KMS-11 (cell line): ENCODE measurements around the gene HIRIP3.

Experiments used
- H2AFZ ChIP-seq: fragments of 200-600 bp; sonication (generic); 2 replicates; pipeline ENCODE4 v1.6.1; 2016; ENCODE audit warnings: antibody characterized with exemption, mixed run types, low read depth
- H3K27ac ChIP-seq: fragments of 200-600 bp; sonication (generic); 2 replicates; pipeline ENCODE4 v1.6.1; 2016; ENCODE audit warnings: mild to moderate bottlenecking, mixed run types
- H3K27me3 ChIP-seq: fragments of 200-600 bp; sonication (generic); 2 replicates; pipeline ENCODE4 v1.6.1; 2017; ENCODE audit warnings: mild to moderate bottlenecking, low read depth, mixed run types, moderate library complexity; ENCODE audit not compliant: insufficient read depth
- H3K36me3 ChIP-seq: fragments of 200-600 bp; sonication (generic); 2 replicates; pipeline ENCODE4 v1.6.1; 2017; ENCODE audit warnings: mild to moderate bottlenecking, mixed run types; ENCODE audit not compliant: insufficient read depth
- H3K4me1 ChIP-seq: fragments of 200-600 bp; sonication (generic); 2 replicates; pipeline ENCODE4 v1.6.1; 2016; ENCODE audit warnings: mild to moderate bottlenecking, low read depth, mixed run types; ENCODE audit not compliant: poor library complexity, severe bottlenecking
- H3K4me2 ChIP-seq: fragments of 200-600 bp; sonication (generic); 2 replicates; pipeline ENCODE4 v1.7.0; 2016; ENCODE audit warnings: mild to moderate bottlenecking, mixed run types
- H3K4me3 ChIP-seq: fragments of 200-600 bp; sonication (generic); IDR thresholded peaks from 2 replicates; pipeline ENCODE4 v1.6.1; 2017; ENCODE audit warnings: low read depth, low read length, mixed read lengths; ENCODE audit not compliant: insufficient read depth
- H3K79me2 ChIP-seq: fragments of 200-600 bp; sonication (generic); 2 replicates; pipeline ENCODE4 v1.6.1; 2016; ENCODE audit warnings: low read depth, mixed run types; ENCODE audit not compliant: insufficient read depth
- H3K9ac ChIP-seq: fragments of 200-600 bp; sonication (generic); 2 replicates; pipeline ENCODE4 v1.6.1; 2016; ENCODE audit warnings: mild to moderate bottlenecking, mixed run types
- H4K20me1 ChIP-seq: fragments of 200-600 bp; sonication (generic); 2 replicates; pipeline ENCODE4 v1.6.1; 2016; ENCODE audit warnings: mild to moderate bottlenecking, mixed run types; ENCODE audit not compliant: insufficient read depth
- CTCF ChIP-seq: fragments of 200-600 bp; sonication (generic); conservative IDR thresholded peaks from 2 replicates; pipeline ENCODE4 v1.6.1; 2017; ENCODE audit warnings: low read depth, mild to moderate bottlenecking, antibody characterized with exemption, low read length, moderate library complexity, mixed read lengths

Gene HIRIP3

DNA sequence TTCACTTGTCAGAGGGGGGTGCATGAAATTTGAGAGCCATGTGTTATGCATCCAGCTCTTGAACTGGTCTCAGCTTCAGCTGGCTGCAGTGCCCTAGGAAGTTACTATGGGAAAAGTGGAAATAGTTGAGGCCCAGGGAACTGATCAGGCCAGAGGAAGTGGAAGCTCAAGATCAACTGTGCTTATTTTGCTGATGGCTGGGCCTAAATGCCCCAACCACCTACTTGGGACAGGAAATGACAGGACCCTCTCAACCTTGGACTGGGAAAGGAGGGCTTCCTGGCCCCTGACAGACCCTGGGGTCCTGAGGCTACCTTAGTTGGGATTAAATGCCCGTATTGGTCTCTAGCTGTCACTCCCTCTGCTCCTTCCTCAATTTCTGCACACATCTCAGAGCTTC is 22.9 kb downstream of the HIRIP3 start:
- Histone ChIP-seq H3K36me3 (no peaks in the 10 kb centered on the region), H3K79me2 (peaks cover 25% of the 10 kb centered on the region), H3K4me3 (no peak overlapping the region), H3K4me1 (peaks cover 22% of the 10 kb centered on the region), H4K20me1 (no peaks in the 10 kb centered on the region), H3K9ac (no peak overlapping the region), H3K27ac (no peak overlapping the region), H3K27me3 (no peaks in the 10 kb centered on the region), H2AFZ (peak overlapping the region; percentile 69; the same call in 1 of the 2 replicates), H3K4me2 (no peak overlapping the region)
- no peak for TF ChIP-seq CTCF

GRCh38 chr16:29971304-29971703 is 24.1 kb downstream of the HIRIP3 start:
- Histone ChIP-seq H3K79me2 (peaks cover 25% of the 10 kb centered on the region), H3K9ac (no peak overlapping the region), H3K27ac (no peak overlapping the region), H3K4me2 (no peak overlapping the region), H3K27me3 (no peaks in the 10 kb centered on the region), H3K4me1 (peaks cover 20% of the 10 kb centered on the region), H3K4me3 (no peak overlapping the region), H3K36me3 (no peaks in the 10 kb centered on the region), H2AFZ (no peak overlapping the region), H4K20me1 (no peaks in the 10 kb centered on the region)
- no peak for TF ChIP-seq CTCF

DNA sequence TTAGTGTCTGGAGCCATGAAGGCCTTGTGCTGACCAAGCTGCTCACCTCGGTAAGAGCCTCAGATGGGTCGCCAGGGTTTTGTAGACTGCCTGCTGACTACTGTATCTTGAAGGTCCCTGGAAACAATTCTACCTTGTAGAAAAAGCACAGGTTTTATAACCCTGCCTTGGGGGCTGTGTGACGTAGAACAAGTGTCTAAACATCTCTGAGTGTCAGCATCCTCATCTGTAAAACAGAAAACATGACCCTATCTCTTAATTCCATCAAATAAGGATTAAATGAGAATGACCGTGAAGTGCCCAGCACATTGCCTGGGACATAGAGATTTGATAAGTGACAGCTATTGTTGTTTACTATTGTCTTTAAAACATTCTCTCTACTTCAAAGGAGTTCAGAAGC is 27.2 kb downstream of the HIRIP3 start:
- H3K79me2 ChIP-seq, result no peaks in the 10 kb centered on the region
- no peaks in the 10 kb centered on the region for H4K20me1 ChIP-seq
- no peak overlapping the region for H3K9ac ChIP-seq
- no peak overlapping the region for H2AFZ ChIP-seq
- H3K4me3 ChIP-seq, result no peak overlapping the region
- no peak for TF ChIP-seq CTCF
- H3K36me3 ChIP-seq, result no peaks in the 10 kb centered on the region
- no peak overlapping the region for H3K4me2 ChIP-seq
- H3K4me1 ChIP-seq, result peaks cover 3% of the 10 kb centered on the region
- H3K27me3 ChIP-seq, result no peaks in the 10 kb centered on the region
- H3K27ac ChIP-seq, result no peak overlapping the region

DNA sequence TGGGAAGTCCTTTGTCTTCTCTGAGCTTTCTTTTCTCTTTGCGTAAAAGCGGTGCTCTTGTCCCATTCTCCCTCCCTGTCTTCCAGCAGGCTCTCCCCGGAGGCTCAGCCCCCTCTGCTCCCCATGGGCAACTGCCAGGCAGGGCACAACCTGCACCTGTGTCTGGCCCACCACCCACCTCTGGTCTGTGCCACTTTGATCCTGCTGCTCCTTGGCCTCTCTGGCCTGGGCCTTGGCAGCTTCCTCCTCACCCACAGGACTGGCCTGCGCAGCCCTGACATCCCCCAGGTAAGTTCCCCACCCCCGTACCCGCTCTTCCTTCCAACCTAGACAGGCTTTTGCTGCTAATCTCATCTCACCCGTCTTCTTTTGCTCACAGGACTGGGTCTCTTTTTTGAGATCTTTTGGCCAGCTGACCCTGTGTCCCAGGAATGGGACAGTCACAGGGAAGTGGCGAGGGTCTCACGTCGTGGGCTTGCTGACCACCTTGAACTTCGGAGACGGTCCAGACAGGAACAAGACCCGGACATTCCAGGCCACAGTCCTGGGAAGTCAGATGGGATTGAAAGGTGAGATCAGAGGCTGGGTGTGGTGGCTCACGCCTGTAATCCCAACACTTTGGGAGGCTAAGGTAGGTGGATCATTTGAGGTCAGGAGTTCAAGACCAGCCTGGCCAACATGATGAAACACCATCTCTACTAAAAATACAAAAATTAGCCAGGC is 32.2 kb downstream of the HIRIP3 start:
- H4K20me1 ChIP-seq, result no peaks in the 10 kb centered on the region
- no peak for TF ChIP-seq CTCF
- H3K27me3 ChIP-seq, result no peaks in the 10 kb centered on the region
- H3K4me2 ChIP-seq, result peak overlapping the region; percentile 92; the same call in 1 of the 2 replicates
- H3K4me1 ChIP-seq, result peaks cover 16% of the 10 kb centered on the region
- no peak overlapping the region for H3K9ac ChIP-seq
- no peak overlapping the region for H3K27ac ChIP-seq
- no peaks in the 10 kb centered on the region for H3K79me2 ChIP-seq
- no peak overlapping the region for H3K4me3 ChIP-seq
- no peaks in the 10 kb centered on the region for H3K36me3 ChIP-seq
- H2AFZ ChIP-seq, result peak overlapping the region; percentile 98; the same call in 1 of the 2 replicates
